ENCODE results near the gene CAMK1G. TPM values are rescaled to one million over a fixed set of nuclear protein-coding genes. Genes with fewer than 3 reads are reported as not detected.

The CAMK1G gene
- total and polyA plus RNA-seq, 2 donors: 0.14 to 0.27 TPM

GRCh38 chr1:209657918-209658317 lies 74.4 kb downstream of the CAMK1G start:
- no peak overlapping the region for H3K27ac ChIP-seq (ENCODE audit: low read depth in 1 of 2, low read length in 1 of 2)
- H3K4me3 ChIP-seq (ENCODE audit: low read length in 2 of 2): no peak overlapping the region
- DNase-seq (ENCODE audit: low read depth in 6 of 9, low spot score in 9 of 9): no peak
- 74% methylated on average over 5 of the region's 5 CpGs for WGBS
- H3K4me1 ChIP-seq (ENCODE audit: control insufficient read depth in 2 of 2, insufficient read depth in 2 of 2, low read length in 2 of 2): peaks cover 0 to 8% of the 10 kb centered on the region in 2 donors
- H3K27me3 ChIP-seq (ENCODE audit: control insufficient read depth in 2 of 2, insufficient read depth in 1 of 2, low read length in 1 of 2): peaks cover 0 to 7% of the 10 kb centered on the region in 2 donors
- H3K9me3 ChIP-seq (ENCODE audit: control insufficient read depth in 2 of 2, insufficient read depth in 1 of 2, low read length in 1 of 2): no peaks in the 10 kb centered on the region
- H3K36me3 ChIP-seq (ENCODE audit: control insufficient read depth in 2 of 2, insufficient read depth in 2 of 2, low read length in 1 of 2): no peaks in the 10 kb centered on the region

GRCh38 chr1:209659909-209660308 lies 76.4 kb downstream of the CAMK1G start:
- no peak overlapping the region for H3K27ac ChIP-seq (ENCODE audit: low read depth in 1 of 2, low read length in 1 of 2)
- WGBS: 8% methylated on average over 5 of the region's 5 CpGs
- no peak overlapping the region for H3K4me3 ChIP-seq (ENCODE audit: low read length in 2 of 2)
- H3K9me3 ChIP-seq (ENCODE audit: control insufficient read depth in 2 of 2, insufficient read depth in 1 of 2, low read length in 1 of 2): no peaks in the 10 kb centered on the region
- peaks cover 0 to 7% of the 10 kb centered on the region in 2 donors for H3K27me3 ChIP-seq (ENCODE audit: control insufficient read depth in 2 of 2, insufficient read depth in 1 of 2, low read length in 1 of 2)
- no peaks in the 10 kb centered on the region for H3K4me1 ChIP-seq (ENCODE audit: control insufficient read depth in 2 of 2, insufficient read depth in 2 of 2, low read length in 2 of 2)
- no peaks in the 10 kb centered on the region for H3K36me3 ChIP-seq (ENCODE audit: control insufficient read depth in 2 of 2, insufficient read depth in 2 of 2, low read length in 1 of 2)
- no peak for DNase-seq (ENCODE audit: low read depth in 6 of 9, low spot score in 9 of 9)

- no peak overlapping the region for H3K4me3 ChIP-seq (ENCODE audit: low read length in 2 of 2)
- peaks cover 0 to 7% of the 10 kb centered on the region in 2 donors for H3K27me3 ChIP-seq (ENCODE audit: control insufficient read depth in 2 of 2, insufficient read depth in 1 of 2, low read length in 1 of 2)
- H3K27ac ChIP-seq (ENCODE audit: low read depth in 1 of 2, low read length in 1 of 2): no peak overlapping the region
- 66% methylated on average over 1 of the region's 1 CpG for WGBS
- no peaks in the 10 kb centered on the region for H3K36me3 ChIP-seq (ENCODE audit: control insufficient read depth in 2 of 2, insufficient read depth in 2 of 2, low read length in 1 of 2)
- no peaks in the 10 kb centered on the region for H3K4me1 ChIP-seq (ENCODE audit: control insufficient read depth in 2 of 2, insufficient read depth in 2 of 2, low read length in 2 of 2)
- no peak for DNase-seq (ENCODE audit: low read depth in 6 of 9, low spot score in 9 of 9)
- H3K9me3 ChIP-seq (ENCODE audit: control insufficient read depth in 2 of 2, insufficient read depth in 1 of 2, low read length in 1 of 2): no peaks in the 10 kb centered on the region
Observed at GRCh38 chr1:209661071-209661470, 77.6 kb downstream of the CAMK1G start.

GRCh38 chr1:209662879-209663327 lies 79.4 kb downstream of the CAMK1G start:
- peaks cover 0 to 10% of the 10 kb centered on the region in 2 donors for H3K27me3 ChIP-seq (ENCODE audit: control insufficient read depth in 2 of 2, insufficient read depth in 1 of 2, low read length in 1 of 2)
- H3K36me3 ChIP-seq (ENCODE audit: control insufficient read depth in 2 of 2, insufficient read depth in 2 of 2, low read length in 1 of 2): no peaks in the 10 kb centered on the region
- no peak overlapping the region for H3K4me3 ChIP-seq (ENCODE audit: low read length in 2 of 2)
- DNase-seq (ENCODE audit: low read depth in 6 of 9, low spot score in 9 of 9): no peak
- no peaks in the 10 kb centered on the region for H3K4me1 ChIP-seq (ENCODE audit: control insufficient read depth in 2 of 2, insufficient read depth in 2 of 2, low read length in 2 of 2)
- H3K9me3 ChIP-seq (ENCODE audit: control insufficient read depth in 2 of 2, insufficient read depth in 1 of 2, low read length in 1 of 2): no peaks in the 10 kb centered on the region
- no peak overlapping the region for H3K27ac ChIP-seq (ENCODE audit: low read depth in 1 of 2, low read length in 1 of 2)
- WGBS: 97% methylated on average over 3 of the region's 3 CpGs

Other genes starting within 250 kb of the CAMK1G start
- 13.9 TPM for gene LAMB3, start 68.7 kb downstream of the CAMK1G start, total RNA-seq
- gene LAMB3, start 68.7 kb downstream of the CAMK1G start, polyA plus RNA-seq: 10.5 TPM
- gene G0S2, start 91.7 kb downstream of the CAMK1G start, total RNA-seq: 2.8 TPM
- 23.5 TPM for gene G0S2, start 91.7 kb downstream of the CAMK1G start, polyA plus RNA-seq
- gene HSD11B1, start 121.1 kb downstream of the CAMK1G start, total RNA-seq: 0.14 TPM
- 0.55 TPM for gene HSD11B1, start 121.1 kb downstream of the CAMK1G start, polyA plus RNA-seq
- gene TRAF3IP3, start 172.3 kb downstream of the CAMK1G start, total RNA-seq: 241 TPM
- 142 TPM for gene TRAF3IP3, start 172.3 kb downstream of the CAMK1G start, polyA plus RNA-seq
- gene C1orf74, start 200.8 kb downstream of the CAMK1G start, total RNA-seq: 3.0 TPM
- gene C1orf74, start 200.8 kb downstream of the CAMK1G start, polyA plus RNA-seq: 2.8 TPM
- gene IRF6, start 222.4 kb downstream of the CAMK1G start, total RNA-seq: 22.8 TPM
- gene IRF6, start 222.4 kb downstream of the CAMK1G start, polyA plus RNA-seq: 39.9 TPM
- 6.2 TPM for gene UTP25, start 244.3 kb downstream of the CAMK1G start, total RNA-seq
- 2.9 TPM for gene UTP25, start 244.3 kb downstream of the CAMK1G start, polyA plus RNA-seq

Measured in thymus (tissue), 11 donors.